Activated CD4-positive, alpha-beta T cell treated with anti-CD3 and anti-CD28 coated beads, Interleukin-2, Interleukin-6, amounts not matched to agents 100 ng/mL and 50 ng/mL, durations not matched to agents 16 hours and 8 hours (primary cell): ENCODE data around the gene RHOJ.
"Not testable (repeated sequence)": the region's sequence is repeated elsewhere in the genome, so short reads cannot be mapped to it uniquely, and the experiment has no call there.

Source experiments
- DNase-seq: peaks from one replicate; pipeline ENCODE4 v3.0.0-alpha.2; 2020

RHOJ gene

GRCh38 chr14:63273129-63273528, 68.9 kb downstream of the RHOJ start:
- no peak for DNase-seq

GRCh38 chr14:63273717-63274655, 69.7 kb downstream of the RHOJ start:
- DNase-seq: no peak

- no peak for DNase-seq
These were observed 71.4 kb downstream of the RHOJ start for GRCh38 chr14:63275611-63276010.

- DNase-seq: no peak
These were observed 71.8 kb downstream of the RHOJ start for GRCh38 chr14:63276016-63276415.

GRCh38 chr14:63276492-63277342, 72.5 kb downstream of the RHOJ start:
- DNase-seq: peak; percentile 55

GRCh38 chr14:63277591-63278183, 73.4 kb downstream of the RHOJ start:
- no peak for DNase-seq

GRCh38 chr14:63279933-63280332, 75.7 kb downstream of the RHOJ start:
- DNase-seq: not testable (repeated sequence)

- DNase-seq: peak; percentile 60
These were observed 79.0 kb downstream of the RHOJ start for GRCh38 chr14:63282997-63283883.

GRCh38 chr14:63283884-63284248, 79.6 kb downstream of the RHOJ start:
- DNase-seq: peak; percentile 24

GRCh38 chr14:63286071-63286470, 81.8 kb downstream of the RHOJ start:
- DNase-seq: no peak

- no peak for DNase-seq
These were observed 83.6 kb downstream of the RHOJ start for GRCh38 chr14:63287666-63288483.

GRCh38 chr14:63288853-63289252, 84.6 kb downstream of the RHOJ start:
- no peak for DNase-seq

- no peak for DNase-seq
These were observed 86.6 kb downstream of the RHOJ start for GRCh38 chr14:63290741-63291430.

GRCh38 chr14:63292805-63293204, 88.6 kb downstream of the RHOJ start:
- DNase-seq: no peak

GRCh38 chr14:63295231-63295685, 91.0 kb downstream of the RHOJ start:
- DNase-seq: no peak

GRCh38 chr14:63296060-63296563, 91.9 kb downstream of the RHOJ start:
- peak; percentile 44 for DNase-seq

GRCh38 chr14:63297372-63298063, 93.3 kb downstream of the RHOJ start:
- DNase-seq: no peak

GRCh38 chr14:63299351-63300110, 95.3 kb downstream of the RHOJ start:
- DNase-seq: no peak

- DNase-seq: no peak
These were observed 96.6 kb downstream of the RHOJ start for GRCh38 chr14:63300854-63301253.
